ENCODE data around the gene RBM20.
"Not testable (repeated sequence)": the region's sequence is repeated elsewhere in the genome, so short reads cannot be mapped to it uniquely, and the experiment has no call there.

Gene RBM20

DNA sequence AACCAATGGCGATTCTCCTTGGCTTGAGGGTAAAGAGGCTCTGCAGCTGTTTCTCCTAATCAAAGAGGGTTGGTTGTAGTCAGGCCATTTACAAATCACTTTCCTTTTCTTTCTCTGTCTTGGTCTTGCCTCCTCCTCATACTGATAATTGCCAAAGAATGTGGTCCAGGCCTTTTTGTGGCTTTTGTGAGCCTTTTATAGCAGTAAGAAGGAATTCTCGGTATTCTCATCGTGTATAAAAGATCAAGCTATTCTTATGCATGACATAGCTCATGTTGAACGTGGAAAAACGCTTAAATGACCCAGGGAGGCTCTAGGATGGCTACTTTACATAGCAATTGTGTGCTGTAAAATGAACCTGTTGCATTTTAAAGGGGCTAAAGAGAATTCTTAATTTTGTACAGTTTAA, 62.6 kb downstream of the RBM20 start:
- no peak for DNase-seq

DNA sequence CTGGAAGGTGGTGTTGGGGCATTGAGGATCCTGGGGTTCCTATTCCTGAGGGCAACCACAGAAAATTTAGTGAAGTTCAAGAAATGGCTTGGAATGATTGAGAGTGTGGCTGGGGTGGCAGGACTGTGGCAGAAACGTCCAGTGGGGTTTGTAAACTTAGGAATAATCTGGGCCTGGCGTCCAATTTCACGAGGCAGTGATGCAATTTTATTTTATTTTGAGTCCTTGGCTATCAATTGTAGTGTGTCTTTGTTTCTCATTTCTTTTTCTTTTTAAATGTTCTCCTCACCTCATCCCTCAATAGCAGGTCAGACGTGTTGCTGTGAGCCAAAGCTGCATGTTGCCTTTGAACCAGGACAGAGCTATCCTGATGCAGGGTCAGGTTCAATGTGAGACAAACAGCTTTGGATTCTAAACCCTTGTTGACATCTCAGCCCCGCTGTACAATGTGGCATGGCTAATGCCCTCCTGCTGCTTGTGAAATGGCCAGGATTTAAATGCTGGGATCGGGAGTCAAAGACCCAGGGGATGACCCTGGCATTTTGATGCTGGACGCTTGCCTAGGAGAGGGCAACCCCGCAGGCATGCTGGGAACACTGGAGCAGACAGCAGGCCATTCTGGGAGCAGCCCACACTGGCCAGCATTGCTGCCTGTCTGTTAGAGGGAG, 64.8 kb downstream of the RBM20 start:
- DNase-seq: no peak

DNA sequence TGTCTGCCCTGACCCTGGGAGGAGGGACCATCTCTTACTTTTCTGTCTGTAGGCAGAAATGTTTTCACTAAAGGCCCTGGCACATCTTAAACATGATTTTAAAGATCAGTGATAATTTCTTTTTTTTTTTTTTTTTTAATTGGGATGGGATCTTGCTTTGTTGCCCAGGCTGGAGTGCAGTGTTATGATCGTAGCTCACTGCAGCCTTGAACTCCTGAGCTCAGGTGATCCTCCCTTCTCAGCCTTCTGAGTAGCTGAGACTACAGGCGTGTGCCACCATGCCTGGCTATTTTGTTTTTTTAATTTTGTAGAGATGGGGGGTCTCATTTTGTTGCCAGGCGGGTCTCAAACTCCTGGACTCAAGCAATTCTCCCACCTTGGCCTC, 65.3 kb downstream of the RBM20 start:
- DNase-seq: no peak

DNA sequence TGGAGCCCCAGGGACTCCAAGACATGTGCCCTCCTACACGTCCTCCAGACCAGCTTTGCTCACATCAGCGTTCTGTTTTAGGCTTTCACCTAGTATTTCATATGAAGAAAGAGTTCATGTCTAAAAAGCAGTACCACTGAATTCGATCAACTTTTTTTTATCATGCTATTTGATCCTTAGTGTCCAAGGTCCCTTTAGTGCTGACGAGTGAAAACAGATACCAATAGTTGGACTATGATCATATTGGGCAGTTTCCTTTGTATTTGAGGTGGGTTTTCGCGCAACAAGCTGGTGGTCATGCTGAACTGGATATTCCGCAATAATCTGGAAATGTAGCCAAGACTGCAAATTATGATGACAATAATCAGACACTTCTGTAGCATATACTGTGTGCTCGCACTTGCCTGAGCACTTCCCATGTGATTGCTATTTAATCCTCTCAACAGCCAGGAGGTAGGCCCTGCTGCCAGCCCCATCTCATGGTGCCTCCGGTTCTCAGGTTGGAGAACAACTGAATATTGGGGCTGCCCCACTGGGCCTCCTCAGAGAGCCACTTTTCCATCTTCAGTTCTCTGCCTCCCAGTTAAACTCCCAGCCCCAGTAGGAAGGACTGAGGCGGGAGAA, 65.9 kb downstream of the RBM20 start:
- no peak for DNase-seq

DNA sequence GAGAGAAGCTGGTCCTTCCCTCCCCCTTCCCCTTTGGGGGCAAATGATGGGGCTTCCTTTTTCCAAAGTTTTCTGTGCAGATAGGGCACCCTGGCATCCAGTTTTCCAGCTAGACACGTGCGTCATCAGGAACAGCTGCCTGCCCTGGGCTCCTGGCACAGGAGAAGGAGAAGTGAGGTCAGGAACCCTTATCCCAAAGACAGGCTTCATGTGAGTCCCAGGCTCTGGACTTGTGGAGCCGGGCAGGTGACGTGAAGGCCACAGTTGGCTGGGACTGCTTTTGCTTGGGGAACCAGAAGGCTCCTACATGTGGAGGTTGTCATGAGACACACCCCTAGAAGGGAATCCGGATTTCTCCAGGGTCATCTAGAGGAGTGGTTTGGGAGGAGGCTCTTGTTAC, 66.5 kb downstream of the RBM20 start:
- DNase-seq: no peak

DNA sequence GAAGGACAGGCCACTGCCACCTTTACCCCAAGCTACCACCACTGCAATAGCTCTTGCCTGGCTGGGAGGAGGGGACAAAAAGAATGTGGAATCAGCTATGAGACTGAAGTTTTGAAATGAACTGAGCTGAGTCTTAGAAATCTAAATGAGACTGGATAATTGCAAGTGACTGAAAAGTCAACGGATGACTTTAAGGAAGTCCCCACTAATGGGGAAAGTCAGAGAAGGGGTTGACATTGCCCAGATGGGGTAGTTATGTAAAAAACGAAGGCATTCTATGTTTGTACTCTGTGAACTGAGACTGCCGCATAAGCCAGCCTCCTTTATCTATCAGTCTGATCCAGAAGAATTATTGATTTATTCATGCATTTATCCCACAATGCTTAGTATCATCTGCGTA, 67.2 kb downstream of the RBM20 start:
- no peak for DNase-seq

DNA sequence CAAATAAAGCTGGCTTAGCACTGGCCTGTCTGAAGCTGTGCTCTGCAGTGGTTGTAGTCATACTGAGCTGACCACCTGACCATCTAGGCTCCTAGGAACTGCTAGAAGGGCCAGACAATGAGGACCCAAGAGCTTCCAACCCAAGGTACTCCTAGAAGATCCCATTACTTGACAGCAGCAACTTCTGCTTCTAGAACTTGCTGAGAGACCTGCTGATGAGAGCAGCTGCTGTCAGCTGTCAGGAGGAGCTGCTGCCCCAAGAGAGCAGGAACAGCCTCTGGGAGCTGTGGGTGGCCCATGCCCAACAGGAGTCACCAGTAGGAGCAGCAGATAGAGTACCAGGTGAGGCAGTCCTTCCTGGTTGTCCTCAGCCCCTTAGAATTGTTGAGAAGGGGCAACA, 70.2 kb downstream of the RBM20 start:
- no peak for DNase-seq

DNA sequence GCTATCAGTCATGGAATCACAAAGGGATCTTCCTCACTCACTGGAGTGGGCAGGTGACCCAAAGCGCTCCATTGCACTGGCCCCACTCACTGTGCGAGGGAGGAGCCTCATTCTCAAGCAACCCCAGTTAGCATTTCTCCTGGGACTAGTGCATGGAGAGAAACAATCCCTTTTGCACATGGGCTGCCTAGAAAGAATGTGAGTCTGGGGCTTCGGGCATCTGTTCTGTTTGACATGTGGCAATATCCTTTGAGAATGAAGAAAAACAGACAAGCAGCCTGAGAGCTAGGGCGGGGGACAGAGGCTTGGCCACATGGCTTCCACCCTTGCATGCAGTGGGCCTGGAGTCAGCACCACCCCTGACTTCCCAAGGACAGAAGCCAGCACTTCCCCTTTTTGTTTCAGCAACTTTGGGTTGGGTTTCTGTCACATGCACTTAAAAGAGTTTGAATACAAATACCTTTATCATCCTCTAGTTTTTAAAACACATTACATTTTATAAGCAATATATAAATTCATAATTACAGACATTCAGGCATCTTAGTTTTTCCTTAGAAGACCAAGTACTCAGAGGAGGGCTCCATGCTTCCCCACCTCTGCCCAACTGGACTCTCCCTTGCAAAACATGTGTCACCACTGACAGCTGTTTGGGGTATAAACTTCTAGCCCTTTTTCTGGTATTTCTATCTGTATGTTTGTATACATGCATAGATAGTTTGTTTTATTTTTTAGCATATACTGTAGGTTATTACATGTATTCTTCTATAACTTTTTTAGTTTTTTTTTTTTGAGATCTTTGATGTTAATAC, 73.8 kb downstream of the RBM20 start:
- no peak for DNase-seq

DNA sequence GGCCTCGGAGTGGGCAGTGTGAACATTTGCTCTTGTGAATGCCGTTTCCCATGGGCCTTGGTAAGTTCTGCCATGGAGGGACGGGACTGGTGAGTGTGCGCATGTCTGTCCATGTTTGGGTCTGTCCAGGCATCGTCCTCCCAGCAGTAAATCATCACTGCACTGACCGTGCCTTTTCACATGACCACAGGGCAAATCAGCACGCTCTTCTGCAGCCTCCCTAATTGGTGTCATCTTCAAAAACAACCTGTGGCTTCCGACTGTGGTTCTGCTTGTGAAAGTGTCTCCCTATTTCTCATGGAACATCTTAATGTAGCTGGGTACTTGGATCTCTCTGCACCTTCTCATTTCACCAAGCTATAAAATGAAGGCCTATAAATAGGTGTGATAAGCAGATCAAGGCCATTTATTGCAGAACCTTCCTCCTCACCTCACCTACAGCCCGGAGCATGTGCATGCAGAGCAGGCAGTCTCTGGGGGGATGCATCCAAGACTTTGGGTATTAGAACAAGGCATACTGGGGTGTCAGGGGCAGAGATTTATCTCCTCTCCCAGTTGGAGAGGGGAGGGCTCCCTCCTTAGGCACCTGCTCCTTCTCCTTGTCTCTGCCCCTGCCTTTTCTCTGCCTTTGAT, 77.4 kb downstream of the RBM20 start:
- no peak for DNase-seq

DNA sequence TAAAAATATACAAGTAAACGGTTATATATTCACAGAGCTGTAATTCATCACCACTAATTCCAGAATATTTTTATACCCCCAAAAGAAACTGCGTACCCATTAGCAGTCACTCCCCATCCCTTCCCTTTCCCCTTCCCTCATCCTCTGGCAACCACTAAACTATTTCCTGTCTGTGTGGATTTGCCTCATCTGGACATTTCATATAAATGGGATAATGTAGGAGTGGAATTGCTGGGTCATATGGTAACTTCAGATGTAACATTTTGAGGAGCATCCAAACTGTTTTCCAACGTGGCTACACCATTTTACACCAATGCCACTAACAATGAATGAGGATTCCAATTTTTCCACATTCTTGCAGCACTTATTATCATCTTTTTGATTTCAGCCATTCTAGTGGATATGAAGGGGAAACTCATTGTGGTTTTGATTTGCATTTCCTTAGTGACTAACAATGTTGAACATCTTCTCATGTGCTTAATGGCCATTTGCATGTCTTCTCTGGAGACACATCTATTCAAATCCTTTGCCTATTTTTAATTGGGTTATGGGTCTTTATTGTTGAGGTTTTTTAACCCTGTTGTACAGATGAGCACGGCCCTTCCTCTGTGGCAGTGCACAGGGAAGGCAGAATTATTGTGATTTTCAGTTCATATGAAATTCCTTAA, 79.2 kb downstream of the RBM20 start:
- DNase-seq: no peak

DNA sequence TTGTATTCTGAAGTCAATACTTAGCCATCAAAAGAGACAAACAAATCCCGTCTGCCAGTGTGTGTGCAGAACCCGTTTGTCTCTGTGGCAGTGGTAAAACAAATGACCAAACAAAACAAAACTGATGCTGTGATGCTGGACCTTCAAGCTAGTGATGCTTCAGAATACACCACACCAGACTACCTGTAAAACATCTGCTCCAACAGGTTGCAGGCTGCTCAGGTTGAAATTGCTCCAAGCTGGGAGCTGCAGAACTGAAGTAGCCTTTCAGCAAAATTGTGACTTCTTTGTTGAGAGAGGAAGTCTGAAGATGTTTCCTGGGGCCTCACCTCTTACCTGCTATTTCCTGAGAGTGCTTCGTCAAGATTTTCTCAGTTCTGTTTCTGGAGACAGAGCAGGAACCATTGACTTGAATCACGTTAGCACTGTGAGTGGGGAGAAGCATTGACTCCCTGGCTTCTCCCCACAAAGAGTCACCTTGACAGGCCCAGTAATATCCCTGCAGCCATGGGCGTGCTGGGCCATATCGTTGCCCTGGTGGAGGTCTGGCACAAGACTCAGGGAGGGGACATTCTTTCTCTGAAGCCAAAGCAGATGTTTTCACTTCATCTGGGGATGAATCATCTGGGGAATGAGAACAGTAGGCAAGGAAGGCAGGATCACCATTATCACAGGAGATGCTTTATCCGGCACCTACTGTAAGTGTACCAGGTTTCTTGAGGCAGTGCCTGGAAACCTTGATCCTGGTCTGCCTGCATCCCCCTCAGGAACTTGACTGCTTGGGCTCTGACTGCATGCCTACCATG, 80.2 kb downstream of the RBM20 start:
- no peak for DNase-seq

DNA sequence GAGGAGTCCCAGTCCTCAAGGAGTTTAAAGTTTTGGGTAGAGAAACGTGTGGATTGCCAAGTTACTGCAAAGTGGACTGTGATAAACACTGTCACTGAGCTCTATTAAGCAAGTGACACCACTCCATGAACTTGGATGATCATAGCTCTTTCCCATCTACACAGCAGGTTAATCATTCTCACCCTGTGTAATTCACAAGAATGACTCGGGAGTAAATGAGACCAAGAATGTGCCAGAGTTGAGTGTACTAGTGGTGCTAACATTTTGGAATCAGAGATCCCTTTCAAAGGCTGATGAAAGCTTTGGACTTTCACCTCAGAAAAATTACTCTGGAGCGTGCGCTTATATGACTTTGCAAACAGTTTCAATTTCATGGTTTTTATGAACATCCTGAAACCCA, 80.8 kb downstream of the RBM20 start:
- DNase-seq: no peak

DNA sequence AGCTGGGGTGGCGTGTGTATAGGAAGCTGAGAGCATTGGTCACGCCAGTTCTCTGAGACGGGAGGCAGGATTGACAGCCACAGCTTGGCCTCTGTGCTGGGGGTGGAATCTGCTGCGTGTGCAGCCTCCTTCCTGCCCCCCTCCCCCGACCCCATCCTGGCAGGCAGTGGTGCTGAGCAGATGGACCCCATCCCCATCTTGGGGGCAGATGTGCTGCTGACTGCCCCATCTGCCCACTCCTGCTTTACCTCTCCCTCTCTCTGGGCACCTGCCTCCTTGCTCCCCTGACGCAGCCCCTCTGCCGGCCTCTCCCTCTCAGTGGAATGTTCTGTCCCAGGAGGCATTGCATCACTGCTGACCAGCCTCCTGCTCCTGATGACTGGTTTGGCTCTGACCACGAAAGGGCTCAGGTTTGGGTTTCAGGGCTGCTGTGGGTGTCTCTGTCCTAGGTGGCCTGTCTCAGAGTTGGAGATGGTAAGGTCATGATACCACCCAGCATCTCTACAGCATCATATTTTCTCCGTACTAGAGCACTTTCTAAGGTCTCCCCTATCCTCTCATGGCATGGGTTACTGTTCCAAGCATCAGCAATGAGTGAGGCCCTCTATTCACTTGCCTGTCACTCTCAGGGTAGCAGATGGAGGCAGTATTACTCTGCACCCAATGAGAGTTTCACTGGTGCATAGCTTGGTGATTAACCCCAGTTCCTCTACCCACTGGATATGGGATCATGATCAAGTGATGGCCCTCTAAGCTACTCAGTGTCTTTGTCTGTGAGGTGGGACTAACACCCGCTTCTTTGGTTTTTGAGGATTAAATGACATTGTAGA, 81.9 kb downstream of the RBM20 start:
- DNase-seq: no peak

DNA sequence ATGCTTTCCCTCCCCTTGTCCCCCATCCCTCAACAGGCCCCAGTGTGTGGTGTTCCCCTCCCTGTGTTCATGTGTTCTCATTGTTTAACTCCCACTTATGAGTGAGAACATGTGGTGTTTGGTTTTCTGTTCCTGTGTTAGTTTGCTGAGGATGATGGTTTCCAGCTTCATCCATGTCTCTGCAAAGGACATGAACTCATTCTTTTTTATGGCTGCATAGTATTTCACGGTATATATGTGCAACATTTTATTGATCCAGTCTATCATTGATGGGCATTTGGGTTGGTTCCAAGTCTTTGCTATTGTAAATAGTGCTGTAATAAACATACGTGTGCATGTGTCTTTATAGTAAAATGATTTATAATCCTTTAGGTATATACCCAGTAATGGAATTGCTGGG, 83.6 kb downstream of the RBM20 start:
- not testable (repeated sequence) for DNase-seq

DNA sequence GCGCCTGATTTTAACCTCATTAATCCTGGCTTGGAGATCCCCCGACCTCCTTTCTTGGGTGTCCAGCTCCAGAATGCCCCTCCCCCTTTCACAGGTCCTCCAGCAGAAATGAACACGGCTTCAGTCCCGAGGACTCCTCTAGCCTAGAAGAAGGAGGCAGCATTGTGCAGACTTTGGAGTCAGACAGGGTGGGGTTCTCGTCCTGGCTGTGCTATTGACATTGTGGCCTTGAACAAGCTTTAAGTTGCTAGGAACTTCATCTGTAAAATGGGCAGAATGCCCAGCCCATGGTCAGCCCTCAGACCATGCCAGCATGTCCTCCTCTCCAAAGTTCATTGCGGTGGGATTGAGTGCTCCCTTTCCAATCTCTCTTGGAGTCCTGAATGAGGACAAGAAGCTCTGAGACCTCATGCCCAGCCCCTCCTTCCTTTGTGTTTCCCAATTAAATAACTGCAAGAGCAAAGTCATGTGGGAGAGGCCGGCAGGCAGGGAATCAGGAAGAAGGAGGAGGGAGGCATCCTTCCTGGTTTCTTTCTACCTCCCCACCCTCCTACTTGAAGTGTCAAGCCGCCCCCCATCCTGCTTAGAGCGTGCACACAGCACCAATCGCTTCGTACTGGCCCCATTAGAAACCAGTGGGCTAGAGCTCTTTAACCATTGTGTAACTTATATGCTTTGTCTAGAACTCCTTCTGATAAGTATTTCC, 86.4 kb downstream of the RBM20 start:
- DNase-seq: no peak

DNA sequence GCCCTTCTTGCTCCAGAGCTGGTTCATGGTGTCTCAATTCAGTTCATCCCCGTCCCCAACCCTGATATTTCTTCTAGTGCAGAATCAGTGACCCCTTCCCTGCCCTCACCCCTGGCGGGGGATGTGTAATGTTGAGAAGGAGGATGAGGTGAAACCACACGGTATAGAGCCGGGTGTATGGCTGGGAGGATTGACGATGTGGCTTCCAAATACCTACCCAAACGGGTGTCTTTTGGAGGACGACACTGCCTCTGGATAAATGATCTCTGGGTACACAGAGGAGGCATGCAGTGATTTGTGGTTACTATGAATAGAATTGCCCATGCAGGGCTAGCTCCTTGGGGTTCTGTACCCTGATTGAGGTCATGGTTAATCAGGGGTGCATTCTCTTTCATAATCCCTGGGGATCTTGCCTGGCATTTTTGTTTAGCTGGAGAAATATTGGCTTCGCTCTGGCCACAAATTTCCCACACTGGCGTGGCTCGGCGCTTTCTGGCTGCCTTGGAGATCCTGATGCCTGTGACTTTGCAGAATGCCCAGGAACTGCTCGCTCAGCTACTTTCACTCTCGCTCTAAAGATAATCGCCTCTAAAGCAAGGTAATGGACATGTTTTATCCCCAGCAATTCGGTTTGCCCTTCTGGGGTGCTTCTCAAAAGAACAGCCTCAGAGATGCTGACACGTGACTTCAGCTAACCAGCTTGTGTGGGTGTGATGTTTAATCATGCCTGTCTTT, 89.2 kb downstream of the RBM20 start:
- DNase-seq: no peak

DNA sequence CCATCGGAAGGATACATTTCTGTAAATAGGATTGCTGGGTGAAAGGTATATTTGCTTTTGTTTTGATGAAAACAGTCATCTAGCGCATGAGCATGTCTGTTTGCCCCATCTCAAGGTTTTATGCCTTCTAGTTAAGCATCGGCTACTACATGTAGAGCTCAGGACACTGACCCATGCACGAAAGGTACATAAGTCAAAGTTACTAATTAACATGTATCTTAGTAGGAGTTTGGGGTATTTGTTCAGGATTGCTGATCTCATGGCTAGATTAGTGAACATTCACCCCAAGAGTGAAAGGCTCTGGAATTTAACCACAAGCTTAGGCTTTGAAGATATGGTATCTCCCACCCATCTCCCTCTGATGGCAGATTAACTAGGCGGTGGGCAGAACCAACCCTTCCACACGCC, 91.5 kb downstream of the RBM20 start:
- DNase-seq: no peak

DNA sequence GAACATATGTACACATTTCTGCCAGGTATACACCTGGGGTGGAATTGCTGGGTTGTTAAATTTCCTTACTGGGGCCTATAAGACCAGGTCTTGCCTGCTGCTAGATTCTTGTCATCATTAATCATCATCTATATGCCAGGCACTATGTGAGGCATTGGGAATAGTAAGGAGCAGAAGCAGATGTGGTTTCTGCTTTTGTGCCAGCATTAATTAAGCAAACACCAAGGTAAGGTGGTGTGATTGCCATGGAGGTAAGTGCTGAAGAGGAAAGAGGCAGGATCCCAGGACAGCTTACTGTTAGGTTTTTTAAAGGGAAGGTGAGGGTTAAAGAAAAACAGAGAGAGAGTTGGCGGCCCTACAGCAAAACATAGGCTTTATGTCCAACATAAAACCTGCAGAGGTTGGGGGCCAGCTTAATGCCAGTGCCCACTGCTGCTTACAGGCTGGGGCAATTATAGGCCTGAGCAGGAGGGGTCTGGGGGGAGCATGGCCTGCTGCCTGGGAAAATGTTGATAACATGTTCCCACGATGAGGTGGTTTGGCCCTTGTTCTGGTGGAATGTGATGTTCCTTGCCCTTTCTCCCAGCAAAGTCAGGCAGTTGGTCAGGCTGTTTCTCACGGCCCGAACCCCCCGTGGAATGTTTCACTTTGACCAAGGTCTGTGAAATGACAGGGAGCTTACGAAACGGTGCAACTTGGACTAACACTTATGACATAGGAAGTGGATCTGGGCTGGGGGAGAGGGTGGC, 93.9 kb downstream of the RBM20 start:
- no peak for DNase-seq

DNA sequence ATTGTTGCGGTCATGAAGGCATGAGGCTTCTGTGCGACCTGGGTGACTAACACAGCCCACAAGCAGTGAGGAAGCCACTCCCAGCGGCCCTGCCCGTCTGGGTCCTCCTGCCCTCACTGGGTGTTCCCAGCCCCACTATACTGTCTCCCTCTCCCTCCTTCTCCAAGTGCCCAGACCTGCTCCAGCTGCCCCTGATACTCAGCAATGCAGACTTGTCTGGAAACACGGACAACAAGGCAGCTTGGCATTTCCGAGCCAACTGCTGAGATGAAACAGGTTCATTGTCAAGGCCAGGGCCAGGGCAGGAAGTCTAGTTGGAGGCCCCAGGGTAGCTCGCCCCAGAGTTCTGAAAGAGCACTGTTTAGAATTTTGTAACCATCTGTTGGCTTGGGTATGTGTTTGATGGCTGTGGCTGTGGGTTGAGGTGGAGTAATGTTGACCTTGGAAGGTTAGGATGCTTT, 95.7 kb downstream of the RBM20 start:
- no peak for DNase-seq
